Spleen (tissue), 7 donors: Measurements from ENCODE around the gene RELCH.

Source experiments
- POLR2A ChIP-seq, 3 donors: fragments of 450-650 bp; IDR thresholded peaks; one replicate each; pipeline ENCODE4 v1.5.1; 2017; ENCODE audit warnings: antibody characterized with exemption in 3 of 3, mild to moderate bottlenecking in 1 of 3
- TF ChIP-seq, protein P1 (sequence below), 11 experiments: fragments of 200-600 bp in 7 of 11; fragments of 450-650 bp in 4 of 11; sonication (generic) in 4 of 11; IDR thresholded peaks in 8 of 11; conservative IDR thresholded peaks in 3 of 11; 1 replicate in 7 of 11; 2 replicates in 4 of 11; pipeline versions ENCODE4 v1.4.0 to v1.8.0; 2016 to 2021; ENCODE audit warnings: antibody characterized with exemption in 11 of 11, inconsistent platforms in 4 of 11, mild to moderate bottlenecking in 1 of 11
- donor health status: DM: no; HTN: no; CAD: no; lungs with moderate emphysema.
- donor health status: DM: no; HTN: no; CAD: no.
- donor health status: DM: no; HTN: no; CAD: no.

DNA sequence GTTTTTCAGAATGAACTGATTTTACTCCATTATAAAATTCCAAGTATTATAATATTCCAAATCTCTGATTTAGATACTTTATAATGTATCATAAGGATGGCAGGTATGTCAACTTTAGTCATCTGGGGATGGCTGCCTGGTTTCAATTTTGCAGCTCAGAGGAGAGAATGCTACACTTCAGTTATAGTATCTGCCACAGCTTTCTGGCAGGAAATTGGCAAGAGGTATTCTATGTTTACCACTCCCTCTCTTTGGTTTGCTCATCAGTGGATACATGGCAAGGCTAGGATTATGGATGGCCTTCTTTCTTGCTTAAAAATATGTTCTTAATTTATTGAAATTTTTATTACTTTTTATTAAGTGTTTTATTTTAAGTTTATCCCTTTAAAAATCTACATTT, 71.0 kb downstream of the RELCH start:
- TF ChIP-seq, protein P1, sequence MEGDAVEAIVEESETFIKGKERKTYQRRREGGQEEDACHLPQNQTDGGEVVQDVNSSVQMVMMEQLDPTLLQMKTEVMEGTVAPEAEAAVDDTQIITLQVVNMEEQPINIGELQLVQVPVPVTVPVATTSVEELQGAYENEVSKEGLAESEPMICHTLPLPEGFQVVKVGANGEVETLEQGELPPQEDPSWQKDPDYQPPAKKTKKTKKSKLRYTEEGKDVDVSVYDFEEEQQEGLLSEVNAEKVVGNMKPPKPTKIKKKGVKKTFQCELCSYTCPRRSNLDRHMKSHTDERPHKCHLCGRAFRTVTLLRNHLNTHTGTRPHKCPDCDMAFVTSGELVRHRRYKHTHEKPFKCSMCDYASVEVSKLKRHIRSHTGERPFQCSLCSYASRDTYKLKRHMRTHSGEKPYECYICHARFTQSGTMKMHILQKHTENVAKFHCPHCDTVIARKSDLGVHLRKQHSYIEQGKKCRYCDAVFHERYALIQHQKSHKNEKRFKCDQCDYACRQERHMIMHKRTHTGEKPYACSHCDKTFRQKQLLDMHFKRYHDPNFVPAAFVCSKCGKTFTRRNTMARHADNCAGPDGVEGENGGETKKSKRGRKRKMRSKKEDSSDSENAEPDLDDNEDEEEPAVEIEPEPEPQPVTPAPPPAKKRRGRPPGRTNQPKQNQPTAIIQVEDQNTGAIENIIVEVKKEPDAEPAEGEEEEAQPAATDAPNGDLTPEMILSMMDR (IDR thresholded peaks at IDR 0.05 in 8 of 11, conservative IDR thresholded peaks at IDR 0.05 in 3 of 11): no peak
- no peak for TF ChIP-seq POLR2A (IDR thresholded peaks at IDR 0.05)
